Measurements from ENCODE around the gene SLC12A8.

SLC12A8 gene

GRCh38 chr3:125186261-125186787 is 26.2 kb downstream of the SLC12A8 start:
- no peak for DNase-seq (ENCODE audit: low spot score)

- no peak for DNase-seq (ENCODE audit: low spot score)
These were observed 26.7 kb downstream of the SLC12A8 start for GRCh38 chr3:125185805-125186204.

GRCh38 chr3:125179884-125180240 is 32.7 kb downstream of the SLC12A8 start:
- no peak for DNase-seq (ENCODE audit: low spot score)

DNA sequence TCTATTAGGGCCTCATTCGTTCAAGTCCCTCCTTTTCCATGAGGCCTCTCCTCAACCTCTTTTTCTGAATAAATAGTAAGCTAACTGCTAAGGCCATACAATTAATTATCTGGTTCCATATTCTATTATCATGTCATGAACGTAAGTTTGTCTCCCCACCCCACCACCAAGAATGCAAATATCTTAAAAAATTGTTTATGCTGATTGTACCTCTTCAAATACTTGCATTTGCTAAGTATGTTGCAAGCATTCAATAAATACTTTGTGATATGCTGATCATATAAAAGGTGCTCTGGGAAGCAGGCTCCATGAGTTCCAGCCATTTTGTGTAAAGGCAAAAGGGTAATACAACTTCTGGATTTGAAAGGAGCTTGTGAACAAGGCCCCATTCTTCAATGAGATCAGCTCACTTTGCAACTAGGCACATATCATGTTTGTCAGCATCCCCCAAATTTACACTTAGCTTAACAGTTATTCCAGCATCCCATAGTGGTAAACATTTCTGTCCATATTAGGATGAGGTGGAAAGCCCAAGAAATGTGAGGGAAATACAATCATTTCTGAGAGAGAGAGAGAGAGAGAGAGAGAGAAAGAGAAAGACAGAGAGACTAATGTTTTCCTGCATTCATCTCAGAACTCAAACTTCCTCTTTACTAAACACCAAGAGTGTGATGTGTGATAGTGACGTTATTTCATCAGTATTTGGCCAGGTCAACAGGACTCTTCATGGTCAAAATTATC is 33.2 kb downstream of the SLC12A8 start:
- DNase-seq (ENCODE audit: low spot score): no peak

GRCh38 chr3:125177746-125178145 is 34.8 kb downstream of the SLC12A8 start:
- DNase-seq (ENCODE audit: low spot score): no peak

DNA sequence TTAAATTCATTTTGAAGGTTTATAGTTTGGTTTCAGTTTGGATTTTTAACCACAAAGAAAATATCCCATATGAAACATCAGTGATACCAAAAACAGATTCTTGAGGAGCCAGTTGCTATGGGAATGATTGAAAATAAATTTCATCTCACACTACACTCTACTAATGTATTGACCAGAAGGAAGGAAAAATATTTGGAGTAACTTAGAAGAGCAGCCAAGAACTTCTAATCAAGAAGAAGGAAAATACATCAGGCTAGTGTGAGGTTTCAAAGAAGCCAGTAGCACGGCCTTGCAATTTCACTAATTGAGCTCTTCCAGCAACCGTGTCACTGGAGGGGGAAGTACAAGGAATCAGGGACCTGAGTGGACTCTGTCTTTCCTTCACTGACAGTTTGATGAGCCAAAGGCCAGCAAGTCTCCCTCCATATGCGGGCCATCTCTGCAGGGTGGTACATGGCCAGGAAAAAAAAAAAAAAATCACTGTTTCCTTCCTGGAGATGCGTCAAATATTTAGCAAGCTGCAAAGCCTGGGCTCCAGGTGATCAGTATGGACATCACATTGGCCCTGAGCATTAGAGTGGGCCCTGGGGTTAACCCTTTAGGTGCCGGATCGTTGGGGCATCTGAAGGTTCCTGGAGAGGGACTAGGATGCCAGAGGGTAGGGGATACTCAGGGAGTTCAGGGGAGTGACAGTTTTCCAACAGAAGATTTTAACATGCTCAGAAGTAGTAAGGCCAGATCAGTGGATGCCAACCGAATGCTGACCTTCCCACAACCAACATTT is 37.1 kb downstream of the SLC12A8 start:
- DNase-seq (ENCODE audit: low spot score): no peak

GRCh38 chr3:125172346-125172745 is 40.2 kb downstream of the SLC12A8 start:
- no peak for DNase-seq (ENCODE audit: low spot score)

- DNase-seq (ENCODE audit: low spot score): no peak
These were observed 43.7 kb downstream of the SLC12A8 start for GRCh38 chr3:125168711-125169393.

DNA sequence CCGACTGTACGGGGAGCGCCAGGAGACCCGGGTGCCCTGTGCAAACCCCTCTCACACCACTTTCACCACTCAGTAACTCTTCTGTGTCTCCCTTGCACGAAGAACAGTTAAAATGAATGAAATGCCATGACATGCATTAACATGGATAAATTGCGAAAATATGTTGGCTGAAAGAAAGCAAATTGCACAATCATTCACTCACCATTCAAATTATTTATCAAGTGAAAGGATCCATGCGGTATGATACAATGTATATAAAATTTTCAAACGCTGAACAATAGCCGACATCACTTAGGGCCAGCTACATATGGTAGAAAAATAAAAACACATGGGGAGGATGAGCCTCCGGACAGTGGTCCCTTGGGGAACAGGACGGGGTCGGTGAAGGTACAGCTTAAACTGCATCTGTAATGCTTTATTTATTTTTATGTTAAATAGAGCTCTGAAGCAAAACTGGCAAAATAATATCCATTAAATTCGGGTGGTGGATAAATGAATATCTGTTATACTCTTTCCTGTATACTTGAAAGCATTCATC is 45.9 kb downstream of the SLC12A8 start:
- DNase-seq (ENCODE audit: low spot score): no peak

- DNase-seq (ENCODE audit: low spot score): no peak
These were observed 46.5 kb downstream of the SLC12A8 start for GRCh38 chr3:125165948-125166553.

DNA sequence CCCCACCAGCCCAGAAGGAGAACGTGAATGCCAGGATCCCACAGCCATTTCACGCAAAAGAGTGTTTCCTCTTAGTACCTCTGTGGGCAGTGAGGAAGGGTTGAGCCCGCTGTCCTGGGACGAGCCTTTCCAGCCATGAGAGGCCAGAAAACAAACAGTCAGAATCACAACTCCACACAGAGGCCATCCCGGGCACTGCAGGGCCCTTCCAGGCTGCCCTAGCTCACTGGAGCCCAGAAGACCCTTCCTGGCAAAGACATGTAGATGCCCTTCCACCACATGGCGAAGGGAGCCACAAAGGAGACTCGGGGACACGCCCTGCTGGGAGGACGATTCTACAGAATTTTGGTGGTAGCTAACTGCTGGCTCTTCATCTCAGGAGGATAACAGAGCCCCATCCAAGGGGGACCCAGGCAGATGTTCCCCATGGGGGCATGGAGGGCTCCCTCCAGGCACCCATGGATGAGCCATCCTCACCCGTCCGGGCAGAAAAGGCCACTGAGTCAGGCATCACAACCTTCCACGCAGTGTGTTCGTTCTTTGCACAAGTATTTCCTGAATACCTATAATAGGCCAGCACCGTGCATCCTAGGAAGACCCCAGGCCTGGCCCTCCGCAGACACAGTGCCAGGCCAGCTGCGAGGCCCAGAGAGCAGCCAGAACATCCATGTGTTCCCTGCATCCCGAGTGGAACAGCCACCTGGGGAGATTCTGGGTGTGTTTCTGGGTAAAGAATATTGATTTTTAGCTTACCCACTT is 47.2 kb downstream of the SLC12A8 start:
- DNase-seq (ENCODE audit: low spot score): no peak

- no peak for DNase-seq (ENCODE audit: low spot score)
These were observed 48.6 kb downstream of the SLC12A8 start for GRCh38 chr3:125163739-125164601.

DNA sequence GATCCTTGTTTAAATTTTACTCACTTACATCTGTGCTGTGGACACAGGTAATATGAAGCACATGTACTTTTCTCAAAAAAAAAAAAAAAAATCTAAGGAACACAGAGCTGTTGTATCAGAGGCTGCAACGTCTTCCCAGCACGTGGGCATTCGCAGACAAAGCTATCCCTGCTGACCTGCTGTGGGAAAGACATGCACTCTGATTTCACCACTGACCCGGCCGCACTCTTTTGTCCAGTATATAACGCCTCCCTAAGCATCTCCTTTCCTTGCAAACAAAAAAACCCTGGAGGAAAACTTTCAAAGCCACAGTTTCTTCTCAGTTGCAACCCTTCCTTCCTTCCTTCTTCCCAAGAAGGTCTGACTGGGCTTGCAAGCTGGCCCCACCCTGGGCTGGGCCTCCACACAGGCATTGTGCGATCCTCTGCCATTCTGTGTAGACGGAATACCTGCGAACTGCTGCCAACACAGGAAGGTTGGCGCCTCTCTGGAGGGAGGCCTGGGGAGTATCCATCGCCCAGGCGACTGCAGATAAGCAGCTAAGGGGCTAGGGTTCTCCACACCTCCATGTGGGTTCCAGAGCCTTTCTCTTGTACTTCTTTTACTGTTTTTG is 50.8 kb downstream of the SLC12A8 start:
- no peak for DNase-seq (ENCODE audit: low spot score)

- DNase-seq (ENCODE audit: low spot score): no peak
These were observed 51.8 kb downstream of the SLC12A8 start for GRCh38 chr3:125160606-125161371.

- DNase-seq (ENCODE audit: low spot score): no peak
These were observed 55.4 kb downstream of the SLC12A8 start for GRCh38 chr3:125157183-125157582.

DNA sequence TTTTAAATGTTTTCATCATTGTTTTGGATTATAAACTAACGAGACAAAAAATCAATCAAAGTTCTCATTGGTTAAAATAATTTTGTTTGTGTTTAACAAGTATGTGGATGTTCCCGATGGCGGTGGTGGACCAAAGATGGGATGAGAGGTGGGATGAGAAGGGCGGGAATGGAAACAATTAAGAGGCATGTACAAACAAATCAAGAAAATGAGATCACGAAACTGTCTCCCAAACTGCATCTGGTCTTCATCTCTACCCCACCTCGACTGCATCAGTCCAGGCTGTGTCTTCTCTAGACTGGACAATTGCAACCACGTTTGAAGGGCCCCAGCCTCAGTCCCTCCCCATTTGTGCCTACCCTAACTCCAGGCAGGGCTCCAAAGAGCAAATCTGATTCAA is 56.1 kb downstream of the SLC12A8 start:
- DNase-seq (ENCODE audit: low spot score): no peak

DNA sequence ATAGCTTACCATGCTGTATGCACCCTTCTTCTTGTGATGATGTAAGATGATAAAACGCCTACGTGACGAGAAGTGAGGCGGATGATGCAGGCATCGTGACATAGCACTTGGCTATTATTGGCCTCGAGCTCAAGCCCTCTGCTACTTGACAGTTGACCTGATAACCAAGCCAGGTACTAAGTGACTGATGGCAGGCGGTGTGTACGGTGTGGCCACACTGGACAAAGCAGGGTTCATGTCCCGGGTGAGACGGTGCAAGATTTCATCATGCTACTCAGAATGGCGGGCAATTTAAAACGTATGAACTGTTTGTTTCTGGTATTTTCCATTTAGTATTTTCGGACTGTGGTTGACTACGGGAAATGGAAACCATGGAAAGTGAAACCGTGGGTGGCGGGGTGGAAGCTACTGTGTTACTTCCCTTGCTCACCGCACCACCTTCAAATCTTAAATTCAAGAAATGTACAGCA is 57.7 kb downstream of the SLC12A8 start:
- DNase-seq (ENCODE audit: low spot score): no peak

DNA sequence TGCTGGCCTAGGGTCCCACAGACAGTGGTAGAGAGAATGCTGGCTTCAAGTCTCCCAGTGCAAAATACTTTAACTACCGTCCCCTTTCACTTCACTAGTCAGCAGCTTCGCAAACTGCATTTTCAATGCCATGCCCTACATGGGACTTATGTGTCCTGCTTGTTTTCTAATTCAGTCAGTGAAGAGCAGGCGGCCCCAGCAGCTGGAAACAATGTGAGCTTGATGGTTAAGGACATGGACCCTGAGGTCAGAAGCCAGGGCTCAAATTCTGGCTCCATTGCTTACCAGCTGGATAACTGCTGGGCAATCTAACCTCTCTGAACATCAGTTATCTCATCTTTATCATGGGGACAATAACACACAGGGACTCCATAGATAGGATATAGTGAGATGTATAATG is 58.4 kb downstream of the SLC12A8 start:
- DNase-seq (ENCODE audit: low spot score): no peak

GRCh38 chr3:125152951-125153350 is 59.6 kb downstream of the SLC12A8 start:
- no peak for DNase-seq (ENCODE audit: low spot score)
